ENCODE data around the gene KCTD2. TPM values are rescaled to one million over a fixed set of nuclear protein-coding genes. Genes with fewer than 3 reads are reported as not detected.

KCTD2 gene
- total and polyA plus RNA-seq, 9 of the 15 experiments (the other 6 are each of a cell fraction or from before 2014, with no cell fraction given): 1.7 to 32.9 (median 15.8) TPM

DNA sequence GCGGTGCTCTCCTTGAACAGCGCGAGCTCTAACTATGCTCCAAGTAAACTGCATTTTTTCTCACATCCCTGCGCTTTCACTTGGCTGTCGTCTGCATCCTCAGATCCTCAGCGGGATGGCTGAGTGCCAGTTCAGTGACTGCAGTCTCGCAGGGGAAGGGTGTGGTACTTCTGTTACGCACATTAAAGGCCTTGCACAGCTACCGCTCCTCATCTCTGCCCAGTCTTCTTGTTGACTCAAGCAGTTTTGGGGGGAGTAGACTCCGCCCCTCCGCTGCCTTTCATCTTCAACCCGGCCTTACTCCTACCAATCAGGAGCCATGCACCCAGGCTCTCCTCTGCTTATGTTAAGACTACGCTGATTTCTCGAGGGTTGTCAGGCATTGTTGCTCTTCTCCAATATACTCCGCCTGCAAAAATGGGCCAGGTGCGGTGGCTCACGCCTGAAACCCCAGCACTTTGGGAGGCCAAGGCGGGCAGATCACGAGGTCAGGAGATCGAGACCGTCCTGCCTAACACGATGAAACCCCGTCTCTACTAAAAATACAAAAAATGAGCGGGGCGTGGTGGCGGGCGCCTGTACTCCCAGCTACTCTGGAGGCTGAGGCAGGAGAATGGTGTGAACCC, 10.3 kb upstream of the KCTD2 start (continued):
- TF ChIP-seq RREB1 (CRISPR knock-in tag; IDR thresholded peaks at IDR 0.05): peak; percentile 36; the same call in 1 of the 2 replicates
- peak in 1 of 2 experiments; percentile 70; a peak in 2 of 4 replicates for TF ChIP-seq FOXK2 (conservative IDR thresholded peaks at IDR 0.05 in 1 of 2, IDR thresholded peaks at IDR 0.05 in 1 of 2; ENCODE audit: low read depth in 2 of 2)
- TF ChIP-seq FOXK1 (CRISPR knock-in tag; IDR thresholded peaks at IDR 0.05; ENCODE audit: borderline replicate concordance): no peak
- peak; percentile 43 for TF ChIP-seq TBP (optimal IDR thresholded peaks at IDR 0.05; ENCODE audit: low read depth, low read length)
- peak; percentile 11 for TF ChIP-seq TAF1 (IDR thresholded peaks at IDR 0.05; ENCODE audit: control insufficient read depth, extremely low read depth, insufficient read depth, low read length, severe bottlenecking)
- TF ChIP-seq ZFX (CRISPR knock-in tag; IDR thresholded peaks at IDR 0.05): peak; percentile 20; the same call in 1 of the 2 replicates
- peak; percentile 94 for TF ChIP-seq NFIC (IDR thresholded peaks at IDR 0.05)
- peak; percentile 37 for TF ChIP-seq HNRNPLL (IDR thresholded peaks at IDR 0.05; ENCODE audit: low read depth, low read length, poor library complexity, severe bottlenecking)
- 0 out of 2 replicates have a peak, but pooled peaks have one; percentile 47 for TF ChIP-seq DMBX1 (CRISPR knock-in tag; IDR thresholded peaks at IDR 0.05; ENCODE audit: borderline replicate concordance)
- TF ChIP-seq ZNF12 (CRISPR knock-in tag; IDR thresholded peaks at IDR 0.05): 0 out of 2 replicates have a peak, but pooled peaks have one; percentile 62
- TF ChIP-seq SUPT5H (IDR thresholded peaks at IDR 0.05): no peak
- TF ChIP-seq UBTF (IDR thresholded peaks at IDR 0.05; ENCODE audit: borderline replicate concordance in 1 of 2, low read depth in 2 of 2, low read length in 2 of 2): 0 out of 4 replicates have a peak, but pooled peaks of 1 of the 2 experiments have one; percentile 27
- TF ChIP-seq, protein P1, sequence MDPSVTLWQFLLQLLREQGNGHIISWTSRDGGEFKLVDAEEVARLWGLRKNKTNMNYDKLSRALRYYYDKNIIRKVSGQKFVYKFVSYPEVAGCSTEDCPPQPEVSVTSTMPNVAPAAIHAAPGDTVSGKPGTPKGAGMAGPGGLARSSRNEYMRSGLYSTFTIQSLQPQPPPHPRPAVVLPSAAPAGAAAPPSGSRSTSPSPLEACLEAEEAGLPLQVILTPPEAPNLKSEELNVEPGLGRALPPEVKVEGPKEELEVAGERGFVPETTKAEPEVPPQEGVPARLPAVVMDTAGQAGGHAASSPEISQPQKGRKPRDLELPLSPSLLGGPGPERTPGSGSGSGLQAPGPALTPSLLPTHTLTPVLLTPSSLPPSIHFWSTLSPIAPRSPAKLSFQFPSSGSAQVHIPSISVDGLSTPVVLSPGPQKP (CRISPR knock-in tag; IDR thresholded peaks at IDR 0.05): no peak
- TF ChIP-seq JUN (IDR thresholded peaks at IDR 0.05; ENCODE audit: borderline replicate concordance, low read depth, low read length): no peak
- no peak for TF ChIP-seq JUN (CRISPR knock-in tag; IDR thresholded peaks at IDR 0.05; ENCODE audit: borderline replicate concordance)
- no peak for TF ChIP-seq DDX20 (tag; IDR thresholded peaks at IDR 0.05; ENCODE audit: low read depth)
- no peak for TF ChIP-seq HSF4 (CRISPR knock-in tag; IDR thresholded peaks at IDR 0.05; ENCODE audit: borderline replicate concordance)
- no peak for TF ChIP-seq GABPB1 (CRISPR knock-in tag; IDR thresholded peaks at IDR 0.05)
- TF ChIP-seq GATAD2A (IDR thresholded peaks at IDR 0.05): no peak; the same call in 1 of the 2 replicates
